Liver (tissue), 3 donors: Measurements from ENCODE around the gene ALG12.

Experiments
- EGR1 ChIP-seq, 2 donors: IDR thresholded peaks; 2 replicates each; pipeline ENCODE4 v1.6.1; 2016 to 2018; ENCODE audit warnings: antibody characterized with exemption in 2 of 2, low read depth in 2 of 2
- FOXA1 ChIP-seq: IDR thresholded peaks from 2 replicates; pipeline ENCODE4 v1.6.1; 2016; ENCODE audit warnings: antibody characterized with exemption
- GABPA ChIP-seq, 2 donors: IDR thresholded peaks in 1 of 2; conservative IDR thresholded peaks in 1 of 2; 2 replicates each; pipeline ENCODE4 v1.6.1; 2016; ENCODE audit warnings: antibody characterized with exemption in 2 of 2, mild to moderate bottlenecking in 1 of 2, moderate library complexity in 1 of 2
- JUND ChIP-seq, 2 donors: IDR thresholded peaks; 2 replicates each; pipeline ENCODE4 v1.6.1; 2016; ENCODE audit warnings: antibody characterized with exemption in 2 of 2
- SP1 ChIP-seq: IDR thresholded peaks from 2 replicates; pipeline ENCODE4 v1.6.1; 2018; ENCODE audit warnings: antibody characterized with exemption, mild to moderate bottlenecking
- TAF1 ChIP-seq: conservative IDR thresholded peaks from 2 replicates; pipeline ENCODE4 v1.6.1; 2016; ENCODE audit warnings: antibody characterized with exemption, mild to moderate bottlenecking
- YY1 ChIP-seq: IDR thresholded peaks from 2 replicates; pipeline ENCODE4 v1.6.1; 2016; ENCODE audit warnings: antibody characterized with exemption, mild to moderate bottlenecking
- TF ChIP-seq, protein P1 (sequence below): fragments of 150-350 bp; IDR thresholded peaks from 2 replicates; pipeline ENCODE4 v1.5.1; 2017; ENCODE audit warnings: improper control_type of control experiment, low read depth, low read length; ENCODE audit not compliant: missing input control
- TF ChIP-seq, protein P2 (sequence below): IDR thresholded peaks from 2 replicates; pipeline ENCODE4 v1.6.1; 2016; ENCODE audit warnings: antibody characterized with exemption
- TF ChIP-seq, protein P3 (sequence below): IDR thresholded peaks from 2 replicates; pipeline ENCODE4 v1.6.1; 2016; ENCODE audit warnings: antibody characterized with exemption, mild to moderate bottlenecking
- donor health status: healthy.
- donor health status: healthy.

DNA sequence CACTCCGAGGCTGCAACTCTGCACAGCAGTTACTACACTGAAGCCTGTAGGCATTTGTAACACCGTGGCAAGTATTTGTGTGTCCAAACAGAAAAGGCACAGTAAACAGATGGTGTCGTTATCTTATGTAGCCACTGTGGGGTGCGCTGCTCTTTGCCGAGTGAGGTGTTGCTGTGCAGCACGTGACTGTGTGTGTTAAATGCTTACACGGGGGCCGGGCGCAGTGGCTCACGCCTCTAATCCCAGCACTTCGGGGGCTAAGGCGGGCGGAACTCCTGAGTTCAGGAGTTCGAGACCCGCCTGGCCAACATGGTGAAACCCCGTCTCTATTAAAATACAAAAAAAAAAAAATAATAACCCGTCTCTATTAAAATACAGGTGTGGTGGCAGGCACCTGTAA, 53.1 kb downstream of the ALG12 start:
- TF ChIP-seq JUND (IDR thresholded peaks at IDR 0.05): no peak
- no peak for TF ChIP-seq SP1
- TF ChIP-seq, protein P1, sequence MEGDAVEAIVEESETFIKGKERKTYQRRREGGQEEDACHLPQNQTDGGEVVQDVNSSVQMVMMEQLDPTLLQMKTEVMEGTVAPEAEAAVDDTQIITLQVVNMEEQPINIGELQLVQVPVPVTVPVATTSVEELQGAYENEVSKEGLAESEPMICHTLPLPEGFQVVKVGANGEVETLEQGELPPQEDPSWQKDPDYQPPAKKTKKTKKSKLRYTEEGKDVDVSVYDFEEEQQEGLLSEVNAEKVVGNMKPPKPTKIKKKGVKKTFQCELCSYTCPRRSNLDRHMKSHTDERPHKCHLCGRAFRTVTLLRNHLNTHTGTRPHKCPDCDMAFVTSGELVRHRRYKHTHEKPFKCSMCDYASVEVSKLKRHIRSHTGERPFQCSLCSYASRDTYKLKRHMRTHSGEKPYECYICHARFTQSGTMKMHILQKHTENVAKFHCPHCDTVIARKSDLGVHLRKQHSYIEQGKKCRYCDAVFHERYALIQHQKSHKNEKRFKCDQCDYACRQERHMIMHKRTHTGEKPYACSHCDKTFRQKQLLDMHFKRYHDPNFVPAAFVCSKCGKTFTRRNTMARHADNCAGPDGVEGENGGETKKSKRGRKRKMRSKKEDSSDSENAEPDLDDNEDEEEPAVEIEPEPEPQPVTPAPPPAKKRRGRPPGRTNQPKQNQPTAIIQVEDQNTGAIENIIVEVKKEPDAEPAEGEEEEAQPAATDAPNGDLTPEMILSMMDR: no peak
- TF ChIP-seq, protein P2, sequence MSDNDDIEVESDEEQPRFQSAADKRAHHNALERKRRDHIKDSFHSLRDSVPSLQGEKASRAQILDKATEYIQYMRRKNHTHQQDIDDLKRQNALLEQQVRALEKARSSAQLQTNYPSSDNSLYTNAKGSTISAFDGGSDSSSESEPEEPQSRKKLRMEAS: no peak
- no peak for TF ChIP-seq EGR1 (IDR thresholded peaks at IDR 0.05; ENCODE audit: low read depth in 2 of 2)
- TF ChIP-seq, protein P3, sequence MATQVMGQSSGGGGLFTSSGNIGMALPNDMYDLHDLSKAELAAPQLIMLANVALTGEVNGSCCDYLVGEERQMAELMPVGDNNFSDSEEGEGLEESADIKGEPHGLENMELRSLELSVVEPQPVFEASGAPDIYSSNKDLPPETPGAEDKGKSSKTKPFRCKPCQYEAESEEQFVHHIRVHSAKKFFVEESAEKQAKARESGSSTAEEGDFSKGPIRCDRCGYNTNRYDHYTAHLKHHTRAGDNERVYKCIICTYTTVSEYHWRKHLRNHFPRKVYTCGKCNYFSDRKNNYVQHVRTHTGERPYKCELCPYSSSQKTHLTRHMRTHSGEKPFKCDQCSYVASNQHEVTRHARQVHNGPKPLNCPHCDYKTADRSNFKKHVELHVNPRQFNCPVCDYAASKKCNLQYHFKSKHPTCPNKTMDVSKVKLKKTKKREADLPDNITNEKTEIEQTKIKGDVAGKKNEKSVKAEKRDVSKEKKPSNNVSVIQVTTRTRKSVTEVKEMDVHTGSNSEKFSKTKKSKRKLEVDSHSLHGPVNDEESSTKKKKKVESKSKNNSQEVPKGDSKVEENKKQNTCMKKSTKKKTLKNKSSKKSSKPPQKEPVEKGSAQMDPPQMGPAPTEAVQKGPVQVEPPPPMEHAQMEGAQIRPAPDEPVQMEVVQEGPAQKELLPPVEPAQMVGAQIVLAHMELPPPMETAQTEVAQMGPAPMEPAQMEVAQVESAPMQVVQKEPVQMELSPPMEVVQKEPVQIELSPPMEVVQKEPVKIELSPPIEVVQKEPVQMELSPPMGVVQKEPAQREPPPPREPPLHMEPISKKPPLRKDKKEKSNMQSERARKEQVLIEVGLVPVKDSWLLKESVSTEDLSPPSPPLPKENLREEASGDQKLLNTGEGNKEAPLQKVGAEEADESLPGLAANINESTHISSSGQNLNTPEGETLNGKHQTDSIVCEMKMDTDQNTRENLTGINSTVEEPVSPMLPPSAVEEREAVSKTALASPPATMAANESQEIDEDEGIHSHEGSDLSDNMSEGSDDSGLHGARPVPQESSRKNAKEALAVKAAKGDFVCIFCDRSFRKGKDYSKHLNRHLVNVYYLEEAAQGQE: no peak
- no peak for TF ChIP-seq YY1
- no peak for TF ChIP-seq GABPA (IDR thresholded peaks at IDR 0.05 in 1 of 2, conservative IDR thresholded peaks at IDR 0.05 in 1 of 2)
- TF ChIP-seq FOXA1: no peak
- TF ChIP-seq TAF1: no peak
